IPS-NIHi7 (cell line): ENCODE data around the gene PARK7.
"Not testable (repeated sequence)": the region's sequence is repeated elsewhere in the genome, so short reads cannot be mapped to it uniquely, and the experiment has no call there.

Experiments
- DNase-seq: peaks from one replicate; pipeline ENCODE4 v3.0.0; 2012; ENCODE audit warnings: mixed read lengths; ENCODE audit errors: extremely low spot score

Gene PARK7

DNA sequence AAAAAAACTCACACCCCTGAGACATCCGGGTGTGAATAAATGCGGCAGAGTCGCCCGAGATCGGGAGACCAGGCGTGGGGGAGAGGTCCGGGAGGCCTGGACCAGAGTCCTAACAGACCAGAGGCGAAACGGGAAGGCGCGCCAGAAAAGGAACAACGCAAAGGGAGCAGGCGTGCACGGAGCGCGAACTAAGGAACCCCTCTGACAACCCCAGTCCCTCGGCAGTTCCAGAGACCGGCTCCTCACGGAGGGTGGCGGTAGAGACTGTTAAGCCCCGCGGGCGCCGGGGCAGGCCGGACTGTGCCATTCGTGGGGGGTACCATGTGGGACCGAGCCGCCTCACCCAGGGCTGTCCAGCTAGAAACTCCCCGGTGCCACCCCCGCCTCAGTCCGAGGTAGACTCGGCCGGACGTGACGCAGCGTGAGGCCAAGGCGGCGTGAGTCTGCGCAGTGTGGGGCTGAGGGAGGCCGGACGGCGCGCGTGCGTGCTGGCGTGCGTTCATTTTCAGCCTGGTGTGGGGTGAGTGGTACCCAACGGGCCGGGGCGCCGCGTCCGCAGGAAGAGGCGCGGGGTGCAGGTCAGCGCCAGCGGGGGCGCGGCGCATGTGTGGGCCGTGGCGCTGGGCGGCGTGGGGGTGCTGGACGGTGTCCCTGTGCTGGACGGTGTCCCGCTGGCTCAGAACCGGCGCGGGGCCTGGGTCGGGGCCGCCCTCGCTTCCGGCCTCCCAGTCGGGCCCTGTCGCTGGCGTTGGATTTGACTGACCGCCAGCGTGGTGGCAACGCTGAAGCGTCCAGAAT is at the start of gene PARK7:
Gene PARK7 (plus strand): TSS at position 496 of the 798 bp plus-strand sequence. CDS start 1,075 bp downstream, outside the sequence.
- peak; percentile 98 for DNase-seq

- DNase-seq = no peak
These were observed 49.4 kb upstream of the PARK7 start for GRCh38 chr1:7912145-7912544.

GRCh38 chr1:7912743-7913557 is 48.6 kb upstream of the PARK7 start:
- peak; percentile 41 for DNase-seq

DNA sequence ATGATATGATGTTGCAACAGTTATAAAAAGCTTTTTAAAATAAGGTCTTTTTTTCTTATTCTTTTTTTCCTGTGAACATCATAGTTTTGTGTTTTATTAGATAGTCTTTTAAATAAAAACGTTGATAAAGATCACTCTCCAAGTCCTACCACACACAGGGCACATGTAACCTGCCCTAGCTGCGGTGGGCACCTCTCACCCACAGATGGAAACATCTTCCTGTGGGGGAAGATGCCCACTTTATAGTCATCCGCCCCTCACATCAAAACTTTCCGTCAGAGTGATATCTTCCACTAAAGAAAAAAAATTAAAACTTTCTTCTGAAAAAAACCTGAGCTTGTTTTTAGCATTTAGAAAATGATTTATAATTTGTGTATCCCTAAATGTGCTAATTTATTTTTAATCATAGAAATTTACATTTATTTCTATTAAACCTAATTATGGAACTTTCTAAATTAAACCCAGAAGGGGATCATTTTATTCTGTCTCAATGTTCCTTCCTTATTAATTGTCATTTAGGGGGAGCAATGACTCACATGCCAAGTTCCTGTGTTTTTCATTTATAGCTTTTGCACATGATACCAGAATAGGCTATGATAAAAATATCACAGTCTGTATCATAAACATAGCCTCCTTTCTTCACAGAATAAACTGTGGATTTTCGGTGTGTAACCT is 45.5 kb upstream of the PARK7 start:
- DNase-seq = no peak

DNA sequence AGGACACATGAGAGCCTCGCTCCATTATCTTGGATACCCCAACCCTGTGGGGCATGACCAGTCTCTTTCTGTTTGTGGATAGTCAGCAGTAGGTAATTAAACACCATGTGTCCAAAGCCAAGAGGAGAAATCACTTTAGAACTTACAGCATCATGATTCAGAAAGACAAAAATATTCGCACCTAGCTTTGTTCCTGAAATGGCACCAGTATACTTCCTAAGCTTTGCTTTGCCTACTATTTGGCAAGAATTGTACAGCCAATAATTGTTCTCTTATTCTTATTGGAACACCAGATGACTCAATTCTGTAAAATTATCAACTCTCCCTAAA is 45.0 kb upstream of the PARK7 start:
- DNase-seq = no peak

GRCh38 chr1:7917971-7918370 is 43.5 kb upstream of the PARK7 start:
- not testable (repeated sequence) for DNase-seq

GRCh38 chr1:7919880-7920279 is 41.6 kb upstream of the PARK7 start:
- DNase-seq = no peak

DNA sequence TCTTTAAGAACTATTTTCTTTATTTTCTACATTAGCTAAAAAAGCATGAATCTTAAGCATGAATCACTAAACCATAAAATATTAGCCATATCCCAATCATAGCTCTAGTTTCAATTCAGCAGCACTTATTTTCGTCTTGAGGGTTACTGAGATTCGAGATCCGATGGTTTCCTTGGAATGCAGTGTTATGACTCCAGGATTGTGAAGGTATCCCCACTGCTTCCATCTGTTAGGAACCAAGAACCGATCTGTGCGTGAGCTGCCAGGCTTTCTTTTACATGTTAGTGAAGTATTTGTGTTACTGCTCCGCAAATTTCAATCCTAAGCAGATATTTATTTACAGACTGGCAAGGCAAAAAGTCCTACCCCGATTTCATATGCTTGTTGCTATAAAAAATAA is 39.7 kb upstream of the PARK7 start:
- no peak for DNase-seq

GRCh38 chr1:7922301-7922700 is 39.2 kb upstream of the PARK7 start:
- DNase-seq = no peak

DNA sequence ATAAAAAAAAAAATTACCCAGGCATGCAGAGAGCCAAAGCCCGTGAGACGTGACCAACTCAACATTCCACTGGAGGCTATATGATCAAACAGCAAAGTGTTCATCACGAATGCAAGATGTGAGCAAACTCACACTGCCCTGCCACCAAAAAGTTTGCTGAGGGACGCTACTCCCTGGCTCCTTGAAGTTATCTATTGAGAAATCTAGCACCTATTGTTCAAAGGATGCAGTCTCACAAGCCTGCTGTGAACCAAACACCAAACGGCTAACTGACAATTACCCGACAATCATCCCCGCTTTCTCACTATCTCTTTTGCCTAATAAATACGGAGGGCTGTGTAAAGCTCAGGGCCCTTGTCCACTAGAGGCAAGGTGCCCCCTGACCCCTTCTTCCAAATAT is 34.5 kb upstream of the PARK7 start:
- DNase-seq = not testable (repeated sequence)

DNA sequence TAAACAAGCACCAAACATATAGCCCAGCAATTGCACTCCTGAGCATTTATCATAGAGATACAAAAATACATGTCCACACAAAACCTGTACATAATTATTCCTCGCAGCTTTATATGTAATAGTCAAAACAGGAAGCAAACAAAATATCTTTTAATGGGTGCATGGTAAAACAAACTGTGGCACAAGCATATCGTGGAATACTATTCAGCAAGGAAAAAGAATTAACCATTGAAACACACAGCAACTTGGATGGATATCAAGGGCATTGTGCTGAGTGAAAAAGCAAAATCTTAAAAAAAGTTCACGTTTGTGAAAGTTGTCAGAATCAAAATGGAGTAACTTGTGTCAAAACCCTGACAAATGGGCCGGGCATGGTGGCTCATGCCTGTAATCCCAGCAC is 33.3 kb upstream of the PARK7 start:
- no peak for DNase-seq

DNA sequence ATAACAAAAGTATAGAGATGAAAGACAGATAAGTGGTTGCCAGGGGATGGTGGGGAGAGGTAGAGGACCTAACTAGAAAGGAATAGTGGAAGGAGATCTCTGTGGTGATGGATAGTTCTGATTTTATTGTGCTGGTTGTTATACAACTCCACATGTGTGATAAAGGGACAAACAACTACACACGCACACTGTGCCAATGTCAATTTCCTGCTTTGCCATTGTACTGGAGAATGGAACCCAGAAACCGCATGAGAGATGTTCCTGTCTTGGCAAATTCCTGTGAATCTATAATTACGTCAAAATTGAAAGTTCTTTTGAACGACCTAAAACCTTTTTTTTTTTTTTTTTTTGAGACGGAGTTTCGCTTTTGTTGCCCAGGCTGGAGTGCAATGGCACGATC is 31.9 kb upstream of the PARK7 start:
- no peak for DNase-seq

DNA sequence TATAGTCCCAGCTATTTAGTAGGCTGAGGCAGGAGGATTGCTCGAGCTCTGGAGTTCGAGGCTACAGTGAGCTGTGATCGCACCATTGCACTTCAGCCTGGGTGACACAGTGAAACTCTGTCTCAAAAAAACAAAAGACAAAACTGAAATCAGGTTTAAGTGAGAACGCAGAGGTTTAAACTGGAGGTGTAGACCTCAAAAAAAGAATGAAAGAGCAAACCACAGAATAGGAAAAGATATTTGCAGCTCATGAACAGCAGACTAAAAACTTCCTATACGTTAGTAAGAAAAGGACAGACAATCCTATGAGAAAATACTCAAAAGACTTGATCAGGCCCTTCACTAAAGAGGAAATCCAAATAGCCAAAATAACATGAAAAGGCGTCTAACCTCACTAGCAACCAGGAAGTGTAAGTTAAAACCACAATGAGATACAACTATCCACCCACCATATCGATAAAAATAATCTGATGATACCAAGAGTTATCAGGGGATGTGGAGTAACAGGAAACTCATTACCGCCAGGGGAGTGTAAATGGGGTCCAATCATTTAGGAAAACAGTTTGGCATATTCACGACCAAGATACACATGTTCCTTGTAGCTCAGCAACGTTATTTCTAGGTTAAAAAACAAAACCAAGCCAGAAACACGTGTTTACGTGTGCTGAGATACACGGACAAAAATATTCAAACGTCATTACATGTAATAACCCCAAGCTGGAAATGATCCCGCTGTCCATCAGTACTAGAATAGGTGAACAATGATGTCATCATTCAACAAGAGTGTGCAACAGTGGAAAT is 30.7 kb upstream of the PARK7 start:
- no peak for DNase-seq

GRCh38 chr1:7931446-7931812 is 30.1 kb upstream of the PARK7 start:
- no peak for DNase-seq

- no peak for DNase-seq
These were observed 28.9 kb upstream of the PARK7 start for GRCh38 chr1:7932524-7933138.

DNA sequence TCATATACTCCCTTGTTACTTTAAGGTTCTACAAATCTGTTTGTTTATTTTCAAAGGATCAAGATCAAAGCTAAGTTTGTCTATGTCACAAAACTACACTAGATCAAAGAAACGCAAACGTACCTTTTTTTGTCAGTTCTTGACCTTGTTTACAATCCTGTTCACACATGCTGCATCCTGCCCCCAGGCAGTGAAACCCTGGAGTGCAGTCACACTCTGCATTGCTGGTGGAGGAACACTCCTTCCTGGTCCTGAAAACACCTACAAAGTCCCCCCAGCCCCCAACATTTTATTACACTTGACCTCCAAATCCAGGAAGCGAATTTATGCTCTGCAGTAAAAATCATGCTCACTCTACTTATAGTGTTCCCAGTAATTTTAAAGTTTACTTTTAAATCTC is 23.4 kb upstream of the PARK7 start:
- no peak for DNase-seq

- no peak for DNase-seq
These were observed 21.5 kb upstream of the PARK7 start for GRCh38 chr1:7940034-7940433.

GRCh38 chr1:7940745-7941436 is 20.6 kb upstream of the PARK7 start, which contains the start of gene TNFRSF9:
Gene TNFRSF9, minus strand, starts transcription at chr1:7940839. Its CDS starts 845 bp downstream, at chr1:7939994.
- peak; percentile 30 for DNase-seq

DNA sequence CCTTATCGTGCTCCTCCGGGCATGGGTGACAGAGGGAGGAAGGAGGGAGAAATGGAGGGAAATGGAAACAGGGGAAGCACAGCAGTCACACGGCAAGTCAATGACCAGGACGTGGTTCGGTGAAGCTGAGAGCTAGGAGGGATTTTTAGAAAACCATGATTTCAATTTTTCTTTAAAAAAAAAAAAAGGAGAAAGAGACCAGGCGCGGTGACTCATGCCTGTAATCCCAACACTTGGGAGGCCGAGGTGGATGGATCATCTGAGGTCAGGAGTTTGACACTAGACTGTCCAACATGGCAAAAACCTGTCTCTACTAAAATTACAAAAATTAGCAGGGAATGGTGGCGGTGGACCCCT is 20.1 kb upstream of the PARK7 start:
- DNase-seq = no peak

DNA sequence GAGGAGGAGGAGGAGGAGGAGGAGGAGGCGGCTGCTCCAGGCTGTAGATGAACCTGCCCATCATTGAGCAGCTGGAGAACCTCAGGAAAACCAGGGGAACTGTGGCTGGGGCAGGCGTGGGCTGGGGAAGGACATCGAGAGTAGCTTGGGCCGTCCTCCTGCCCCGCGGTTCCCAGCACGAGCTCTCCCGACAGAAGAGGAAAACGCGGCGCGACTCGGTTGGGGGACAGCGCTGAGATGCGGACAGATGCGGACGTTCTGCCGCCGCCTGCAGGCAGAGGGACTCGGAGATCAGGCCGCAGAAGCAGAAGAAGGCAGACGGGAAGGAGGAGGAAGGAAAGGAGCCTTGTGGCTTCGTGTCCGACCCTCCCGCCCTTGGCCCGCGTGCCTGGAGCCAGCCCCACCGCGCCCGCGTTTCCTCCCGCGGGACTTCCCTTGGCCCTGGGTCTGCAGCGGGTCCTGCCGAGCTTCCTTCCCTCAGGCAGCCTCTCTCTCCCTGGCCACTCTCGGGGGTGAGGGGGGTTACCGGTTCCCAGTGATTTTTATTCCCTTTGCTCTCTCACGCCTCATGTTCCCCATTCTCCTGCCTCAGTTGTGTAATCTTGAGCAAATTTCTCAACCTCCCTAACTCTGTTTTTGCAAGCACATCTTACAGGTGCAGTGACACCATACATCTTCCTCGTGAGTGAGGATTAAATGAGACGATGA is 19.1 kb upstream of the PARK7 start:
- DNase-seq = peak; percentile 78
